Activated T-cell treated with anti-CD3 and anti-CD28 coated beads for 4 hours (primary cell): ENCODE results near the gene EXD1.
A peak's percentile ranks its signal among the peaks of the same experiment; 100 is the strongest.
"Not testable (repeated sequence)": the region's sequence is repeated elsewhere in the genome, so short reads cannot be mapped to it uniquely, and the experiment has no call there.

Experiments
- DNase-seq: peaks from one replicate; pipeline ENCODE4 v3.0.0-alpha.2; 2020

Gene EXD1

DNA sequence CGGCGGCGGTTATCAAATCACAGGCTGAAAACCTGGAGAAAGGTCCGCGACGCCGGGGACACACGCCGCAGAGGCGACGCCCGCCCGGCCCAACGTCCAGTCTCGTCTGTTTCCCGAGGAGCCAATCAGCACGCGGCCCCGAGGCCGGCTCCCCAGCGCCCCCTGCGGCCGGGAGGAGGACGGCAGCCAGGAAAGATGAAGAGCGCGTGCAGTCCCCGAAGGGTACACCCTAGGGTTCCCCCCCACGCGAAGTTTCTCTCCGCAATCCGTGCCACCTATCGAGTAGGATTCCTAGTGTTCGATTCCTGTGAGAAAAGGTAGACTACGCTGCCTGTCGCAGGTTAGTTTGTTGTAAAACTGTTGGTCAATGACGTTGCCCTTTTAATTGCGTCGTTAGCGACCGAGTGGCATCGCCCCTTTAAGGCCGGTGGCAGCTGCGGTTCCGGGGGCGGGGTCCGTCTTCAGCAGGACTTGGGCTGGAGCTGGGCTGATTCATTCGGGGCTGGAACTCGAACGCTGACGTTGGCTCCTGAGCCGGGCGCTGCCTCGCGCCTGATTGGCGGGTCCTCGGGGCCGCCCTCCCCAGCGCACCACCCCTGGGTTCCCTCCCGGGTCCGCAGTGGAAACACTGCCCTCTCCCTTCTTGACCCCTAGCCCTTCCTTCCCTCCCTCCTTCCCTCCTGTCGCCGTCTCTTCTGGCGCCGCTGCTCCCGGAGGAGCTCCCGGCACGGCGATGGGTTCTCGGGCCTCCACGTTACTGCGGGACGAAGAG lies at the start of gene EXD1, which contains the start of gene CHP1:
Gene EXD1, minus strand, starts transcription at position 108 of the 772 bp plus-strand sequence. CDS start 4,182 bp downstream, outside the sequence.
Gene CHP1, plus strand, starts transcription at position 619 of the 772 bp plus-strand sequence. Its CDS starts 115 bp downstream, at position 734.
- DNase-seq: peak; percentile 87

GRCh38 chr15:41279535-41280283 lies 49.2 kb upstream of the EXD1 start:
- DNase-seq: no peak

DNA sequence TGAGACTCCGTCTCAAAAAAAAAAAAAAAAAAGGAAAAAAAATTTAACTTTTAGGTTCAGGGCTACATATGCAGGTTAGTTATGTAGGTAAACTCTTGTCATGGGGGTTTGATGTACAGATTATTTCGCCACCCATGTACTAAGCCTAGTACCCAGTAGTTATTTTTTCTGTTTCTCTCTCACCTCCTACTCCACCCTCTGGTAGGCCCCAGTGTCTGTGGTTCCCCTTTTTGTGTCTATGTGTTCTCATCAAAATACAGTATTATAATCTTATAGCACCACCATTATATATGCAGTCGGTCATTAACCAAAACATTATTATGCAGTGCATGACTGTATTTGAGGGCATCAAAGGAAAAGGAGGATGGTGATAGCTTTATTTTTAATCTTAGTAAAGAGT lies 47.8 kb upstream of the EXD1 start:
- DNase-seq: no peak

GRCh38 chr15:41276831-41277230 lies 46.3 kb upstream of the EXD1 start:
- DNase-seq: no peak

DNA sequence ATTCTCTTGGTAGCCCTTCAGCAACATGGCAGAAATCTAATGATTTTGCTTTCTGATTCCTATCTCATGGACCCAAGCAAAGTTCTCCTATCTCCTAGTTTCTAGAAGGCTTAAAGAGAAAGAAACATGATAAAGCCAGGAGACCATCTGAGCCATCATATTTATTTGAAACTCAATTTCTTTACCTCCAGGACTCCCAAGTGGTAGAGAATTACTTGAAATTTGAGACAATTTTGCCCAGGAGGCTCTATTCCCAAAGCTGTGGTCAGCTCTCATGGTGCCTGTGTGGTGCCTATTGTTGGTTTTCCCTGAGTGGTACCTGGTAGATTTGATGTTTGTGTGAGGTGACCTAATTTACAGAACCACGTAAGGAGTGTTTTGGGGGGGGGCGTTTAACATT lies 39.3 kb upstream of the EXD1 start:
- no peak for DNase-seq

DNA sequence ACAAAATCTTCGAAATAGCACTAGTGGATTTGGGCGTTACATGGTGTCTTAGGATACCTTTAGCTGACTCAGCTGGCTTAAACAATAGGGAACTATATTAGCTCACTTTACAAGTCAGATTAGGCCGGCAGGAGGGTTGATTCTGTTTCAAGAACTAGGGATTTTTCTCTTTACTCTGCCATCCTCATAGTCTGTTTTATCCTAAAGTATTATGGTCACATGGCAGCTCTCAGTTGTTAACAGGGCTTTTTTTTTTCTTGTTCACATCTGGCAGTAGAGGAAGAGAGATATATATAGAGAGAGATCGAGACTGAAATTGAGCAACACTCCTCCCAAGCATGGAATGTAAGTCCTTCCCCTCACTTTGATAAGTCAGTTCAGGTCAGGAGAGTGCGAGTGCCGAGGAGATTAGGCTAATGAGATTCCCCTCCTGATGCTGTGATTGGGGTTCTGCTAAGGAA lies 33.4 kb upstream of the EXD1 start:
- no peak for DNase-seq

DNA sequence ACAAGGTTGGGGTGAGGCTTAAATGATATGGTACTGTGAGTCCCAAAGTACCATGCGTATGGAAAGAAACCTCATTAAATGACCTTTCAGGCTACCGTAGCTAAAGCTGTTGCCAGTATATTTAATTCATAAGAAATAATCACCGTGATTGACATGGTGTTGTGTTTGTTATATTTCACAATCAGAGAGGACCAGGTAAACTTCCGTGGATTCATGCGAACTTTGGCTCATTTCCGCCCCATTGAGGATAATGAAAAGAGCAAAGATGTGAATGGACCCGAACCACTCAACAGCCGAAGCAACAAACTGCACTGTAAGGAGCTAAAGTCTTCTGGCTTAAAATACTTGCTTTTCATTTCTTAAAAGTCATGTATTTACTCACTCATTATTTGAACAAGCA lies 32.0 kb upstream of the EXD1 start:
- no peak for DNase-seq

GRCh38 chr15:41260924-41261323 lies 30.4 kb upstream of the EXD1 start:
- not testable (repeated sequence) for DNase-seq

DNA sequence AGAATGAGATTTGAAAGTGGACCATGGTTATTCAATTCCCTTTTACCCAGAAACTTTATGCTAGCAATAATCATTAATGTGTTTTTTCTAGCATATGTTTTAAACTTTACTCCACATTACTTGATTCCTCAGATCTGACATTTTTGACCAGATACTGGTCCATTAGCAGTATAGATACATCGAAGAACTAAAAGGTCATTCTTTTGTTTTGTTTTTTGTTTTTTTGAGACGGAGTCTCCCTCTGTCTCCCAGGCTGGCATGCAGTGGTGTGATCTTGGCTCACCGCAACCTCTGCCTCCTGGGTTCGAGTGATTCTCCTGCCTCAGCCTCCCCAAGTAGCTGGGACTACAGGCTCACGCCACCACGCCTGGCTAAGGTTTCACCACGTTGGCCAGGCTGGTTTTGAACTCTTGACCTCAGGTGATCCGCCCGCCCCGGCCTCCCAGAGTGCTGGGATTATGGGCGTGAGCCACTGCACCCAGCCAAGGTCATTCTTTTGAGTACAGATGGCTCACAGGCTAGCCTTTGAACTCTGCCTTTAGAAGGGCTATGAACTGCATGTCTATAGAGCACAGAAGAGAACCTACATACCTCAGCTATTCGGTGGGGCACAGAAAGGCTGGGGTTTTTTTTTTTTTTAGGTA lies 29.1 kb upstream of the EXD1 start:
- DNase-seq: no peak

- no peak for DNase-seq
Measured at GRCh38 chr15:41258750-41259471, 28.4 kb upstream of the EXD1 start.

- no peak for DNase-seq
Measured at GRCh38 chr15:41256577-41257038, 26.1 kb upstream of the EXD1 start.

DNA sequence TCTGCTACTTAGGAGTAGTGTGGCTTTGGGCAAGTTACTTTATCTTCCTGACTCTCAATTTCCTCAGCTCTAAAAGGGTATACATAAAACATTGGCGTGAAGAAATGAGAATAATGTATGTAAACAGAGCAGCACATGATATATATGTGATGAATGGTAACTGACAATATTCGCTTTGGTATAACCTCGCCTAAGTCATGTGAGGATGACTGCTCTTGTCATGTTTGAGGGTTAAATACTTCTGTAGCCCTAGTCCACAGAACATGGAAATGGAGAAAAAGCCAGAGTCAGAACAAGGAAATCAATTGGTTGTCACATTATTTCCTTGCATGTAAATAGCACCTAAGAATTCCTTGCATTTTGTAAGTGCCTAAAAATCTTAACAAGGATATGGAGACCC lies 25.5 kb upstream of the EXD1 start:
- DNase-seq: no peak

DNA sequence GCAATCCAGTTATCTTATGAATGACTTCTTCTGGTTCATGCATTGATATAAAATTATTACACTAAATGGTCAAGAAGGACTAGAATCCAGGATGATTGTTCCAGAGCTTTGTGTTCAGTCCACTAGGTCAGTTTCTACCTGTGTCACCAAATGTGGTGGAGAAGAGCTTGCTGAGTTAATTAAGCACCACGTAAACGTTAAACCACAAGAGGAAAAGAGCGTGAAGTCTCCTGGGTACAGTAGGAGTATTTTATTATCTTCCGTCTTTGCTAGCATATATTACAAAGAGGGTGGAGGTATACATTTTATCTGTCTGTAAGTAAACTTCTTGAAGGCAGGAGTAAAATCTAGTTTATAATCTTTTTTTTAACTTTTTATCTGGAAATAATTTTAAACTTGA lies 24.0 kb upstream of the EXD1 start:
- no peak for DNase-seq

DNA sequence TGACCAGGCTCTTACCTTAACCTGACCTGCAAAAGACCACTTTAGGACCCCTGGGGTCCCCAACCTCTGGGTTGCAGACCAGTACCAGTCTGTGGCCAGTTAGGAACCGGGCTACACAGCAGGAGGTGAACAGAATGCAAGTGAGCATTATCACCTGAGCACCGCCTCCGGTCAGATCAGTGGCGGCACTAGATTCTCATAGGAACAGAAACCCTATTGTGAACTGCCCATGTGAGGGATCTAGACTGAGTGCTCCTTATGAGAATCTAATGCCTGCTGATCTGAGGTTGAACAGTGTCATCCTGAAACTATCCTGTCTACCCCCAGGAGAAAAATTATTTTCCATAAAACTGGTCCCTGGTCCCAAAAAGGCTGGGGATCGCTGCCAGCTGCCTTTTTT lies 20.9 kb upstream of the EXD1 start:
- no peak for DNase-seq

GRCh38 chr15:41250745-41251144 lies 20.2 kb upstream of the EXD1 start:
- not testable (repeated sequence) for DNase-seq

GRCh38 chr15:41241221-41241964 lies 10.8 kb upstream of the EXD1 start:
- DNase-seq: no peak

GRCh38 chr15:41238100-41238499 lies 7.5 kb upstream of the EXD1 start:
- DNase-seq: no peak

GRCh38 chr15:41235929-41236328 lies 5.4 kb upstream of the EXD1 start:
- DNase-seq: no peak

- not testable (repeated sequence) for DNase-seq
Measured at GRCh38 chr15:41235228-41235627, 4.7 kb upstream of the EXD1 start.

- DNase-seq: no peak
Measured at GRCh38 chr15:41233367-41233771, 2.8 kb upstream of the EXD1 start.

GRCh38 chr15:41231422-41232226 lies 1.1 kb upstream of the EXD1 start:
- no peak for DNase-seq
